Measurements from ENCODE around the gene IL31RA.

The IL31RA gene

DNA sequence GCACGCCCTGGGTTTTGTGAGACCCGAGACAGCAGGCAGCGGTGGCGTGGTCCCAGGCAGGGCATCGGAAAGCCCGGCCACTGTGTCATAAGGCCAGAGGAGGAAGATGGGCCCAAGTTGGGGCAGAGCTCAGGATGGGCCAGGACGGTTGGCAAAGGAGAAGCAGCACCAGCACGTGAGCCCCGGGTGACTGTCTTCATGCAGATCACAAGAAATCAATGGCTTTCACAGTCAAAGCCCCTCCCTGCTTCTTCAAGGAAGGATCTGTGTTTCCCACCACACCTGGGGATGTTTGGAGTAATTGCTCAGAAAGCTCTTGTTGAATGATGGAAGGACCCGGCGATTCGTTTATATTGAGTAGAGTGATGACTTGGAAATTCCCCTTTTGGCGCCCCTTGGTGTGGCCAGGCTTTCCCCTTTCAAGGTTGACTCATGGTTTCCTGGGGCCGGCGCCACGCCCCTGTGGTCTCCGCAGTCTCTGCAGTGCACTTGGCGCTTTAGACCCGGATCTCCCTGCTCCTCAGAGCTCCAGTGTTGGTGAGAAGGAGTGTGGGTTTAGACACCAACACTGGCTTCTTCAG, 52.1 kb downstream of the IL31RA start:
- peak; percentile 60 to 76 for DNase-seq

GRCh38 chr5:55904152-55904551, 53.0 kb downstream of the IL31RA start:
- DNase-seq, result peak; percentile 20 to 30

- DNase-seq, result no peak
Measured at GRCh38 chr5:55905251-55905650, 54.1 kb downstream of the IL31RA start.

DNA sequence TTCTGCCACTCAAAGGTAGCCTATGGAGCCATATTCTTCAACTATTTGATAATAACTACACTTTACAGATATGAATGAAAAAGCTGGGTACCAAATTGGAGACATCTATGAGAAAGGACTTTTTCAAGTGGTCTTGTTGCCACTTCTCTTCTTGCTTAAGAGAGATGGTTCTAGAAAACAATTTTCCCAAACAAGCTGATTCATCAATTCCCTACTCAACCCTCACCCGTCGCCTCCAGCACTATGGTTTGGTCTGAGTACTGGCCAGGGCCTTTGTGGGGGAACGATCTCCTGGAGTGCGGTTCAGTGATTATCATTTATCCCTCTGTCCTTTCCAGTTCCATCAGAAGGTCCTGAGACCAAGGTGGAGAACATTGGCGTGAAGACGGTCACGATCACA, 56.8 kb downstream of the IL31RA start:
- DNase-seq, result no peak

- DNase-seq, result no peak
Measured at GRCh38 chr5:55908804-55909203, 57.6 kb downstream of the IL31RA start.

- no peak for DNase-seq
Measured at GRCh38 chr5:55911784-55912653, 60.9 kb downstream of the IL31RA start.

DNA sequence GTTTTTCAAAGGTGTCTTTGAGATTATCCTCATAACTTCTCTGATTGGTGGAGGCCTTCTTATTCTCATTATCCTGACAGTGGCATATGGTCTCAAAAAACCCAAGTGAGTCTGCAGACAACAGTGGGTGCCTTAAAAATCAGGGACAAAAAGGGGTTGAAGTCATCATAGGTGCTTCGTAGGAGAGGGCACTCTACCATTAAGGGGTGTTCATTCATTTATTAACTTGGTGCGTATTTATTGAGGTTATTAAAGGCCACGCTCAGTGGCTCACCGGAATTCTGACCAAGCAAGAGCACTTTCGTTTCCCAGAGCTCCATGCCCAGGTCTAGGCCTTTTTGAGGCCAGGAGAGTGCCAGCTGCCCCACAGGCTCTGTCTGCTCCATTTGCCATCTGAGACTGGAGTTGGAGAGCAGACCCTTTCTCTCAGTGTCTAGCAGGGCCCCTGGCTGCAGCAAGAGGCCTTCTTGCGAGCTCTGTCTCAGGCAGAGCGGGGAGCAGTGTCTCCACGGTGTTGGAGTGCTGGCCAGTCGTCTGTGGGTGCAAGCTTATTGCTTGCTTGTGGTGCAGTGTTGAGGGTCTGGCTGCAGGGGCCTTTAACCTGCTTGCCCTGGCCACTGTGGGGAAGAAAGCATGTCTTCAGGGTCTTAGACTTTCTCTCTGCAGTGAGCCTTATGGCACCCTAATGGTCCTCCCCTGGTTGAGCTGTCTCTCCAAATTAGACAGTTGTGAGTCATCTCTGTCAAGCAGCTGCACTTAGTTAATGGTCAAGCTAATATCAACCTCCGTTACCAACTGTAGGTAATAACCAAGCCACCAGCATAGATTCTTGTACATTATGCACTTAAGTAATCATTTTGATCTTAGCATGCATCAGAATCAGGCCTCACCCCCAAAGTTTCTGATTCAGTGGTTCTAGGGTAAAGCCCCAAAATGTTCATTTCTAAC, 62.6 kb downstream of the IL31RA start:
- no peak for DNase-seq

GRCh38 chr5:55914971-55915370, 63.8 kb downstream of the IL31RA start:
- DNase-seq, result no peak

DNA sequence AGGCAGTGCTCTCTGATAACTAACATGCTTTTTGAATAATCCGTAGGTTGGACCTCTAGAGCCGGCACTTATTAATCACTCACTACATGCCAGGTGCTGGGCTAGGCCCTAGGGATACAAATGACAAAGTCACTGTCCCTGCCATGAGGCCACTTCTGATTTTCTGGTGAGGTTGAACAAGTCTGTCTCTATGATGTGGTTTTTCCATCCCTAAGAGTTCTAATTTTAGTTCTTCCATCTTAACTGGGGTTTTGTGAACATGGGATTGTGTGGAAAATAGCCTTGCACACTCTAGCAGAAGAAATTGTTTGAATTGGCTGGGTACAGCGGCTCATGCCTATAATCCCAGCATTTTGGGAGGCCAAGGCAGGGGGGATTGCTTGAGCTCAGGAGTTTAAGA, 64.6 kb downstream of the IL31RA start:
- no peak for DNase-seq

GRCh38 chr5:55916986-55917385, 65.8 kb downstream of the IL31RA start:
- no peak for DNase-seq

- no peak for DNase-seq
Measured at GRCh38 chr5:55917402-55918086, 66.4 kb downstream of the IL31RA start.

GRCh38 chr5:55918087-55919035, 67.2 kb downstream of the IL31RA start:
- DNase-seq, result peak; percentile 29 to 36

GRCh38 chr5:55919625-55920024, 68.5 kb downstream of the IL31RA start:
- no peak for DNase-seq

- no peak for DNase-seq
Measured at GRCh38 chr5:55920784-55921183, 69.6 kb downstream of the IL31RA start.

- DNase-seq, result no peak
Measured at GRCh38 chr5:55921617-55922016, 70.5 kb downstream of the IL31RA start.

DNA sequence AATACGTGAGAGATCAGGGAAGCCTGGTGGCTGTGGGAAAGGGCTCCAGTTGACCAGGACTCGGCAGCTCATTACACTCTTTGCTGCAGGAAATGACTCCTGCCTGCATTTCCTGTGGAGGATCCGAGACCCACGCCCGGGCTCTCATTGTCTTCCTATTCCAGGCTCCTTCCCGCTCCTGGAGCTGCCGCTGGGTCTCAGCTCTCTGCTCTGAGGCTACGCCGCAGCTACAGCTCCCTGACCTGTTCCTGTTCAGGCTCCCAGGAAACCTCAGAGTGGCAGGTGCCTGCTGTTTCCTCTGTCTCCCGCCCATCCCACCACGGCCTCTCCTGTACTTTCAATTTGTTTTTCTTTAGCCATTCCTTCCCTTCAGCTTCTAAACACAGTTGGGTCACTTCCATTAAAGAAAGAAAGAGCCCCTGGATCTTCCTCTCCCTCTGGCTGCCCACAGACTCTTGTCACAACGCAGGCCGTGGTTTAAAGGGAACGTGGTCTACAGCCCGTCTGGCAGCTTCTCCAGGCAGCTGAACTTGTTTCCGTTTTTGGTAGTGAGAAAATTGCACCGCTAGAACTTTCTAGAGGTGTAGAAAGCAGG, 72.1 kb downstream of the IL31RA start:
- DNase-seq, result peak; percentile 49 to 55

DNA sequence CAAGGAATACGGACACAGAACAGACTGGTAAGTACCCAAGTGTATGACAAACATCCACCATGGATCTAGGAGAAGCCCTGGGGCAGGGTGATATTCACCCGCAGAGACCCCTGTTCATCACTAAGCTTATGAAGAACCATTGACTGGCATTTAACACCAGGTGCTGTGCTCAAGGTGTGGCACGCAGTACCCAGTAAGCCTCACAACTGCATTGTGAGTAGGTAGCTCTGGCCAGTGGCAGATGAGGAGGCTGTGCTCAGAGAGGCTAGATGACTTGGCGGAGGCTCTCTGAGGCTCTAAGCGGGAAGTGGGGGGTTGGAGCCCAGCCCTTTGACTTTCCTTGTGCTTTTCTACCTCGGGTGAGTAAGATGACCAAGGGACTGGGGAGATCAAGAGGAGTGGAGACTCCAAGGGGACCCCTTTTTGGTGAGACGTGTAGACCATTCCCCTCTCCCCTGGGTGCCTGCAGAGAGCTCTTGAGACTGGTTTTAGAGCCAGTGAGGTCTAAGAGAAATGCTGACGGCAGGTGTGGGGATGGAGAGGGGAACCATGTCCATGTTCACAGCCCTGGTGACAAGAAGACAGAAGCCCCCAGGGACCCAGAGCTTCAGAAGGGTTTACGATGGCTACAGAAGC, 72.8 kb downstream of the IL31RA start:
- DNase-seq, result no peak

GRCh38 chr5:55924744-55925143, 73.6 kb downstream of the IL31RA start:
- no peak for DNase-seq

GRCh38 chr5:55925181-55925580, 74.0 kb downstream of the IL31RA start:
- DNase-seq, result no peak

- no peak for DNase-seq
Measured at GRCh38 chr5:55925712-55926111, 74.6 kb downstream of the IL31RA start.
